DOHH2 (cell line): ENCODE results near the gene CEP41.

Experiments used
- H3F3A ChIP-seq: fragments of 200-600 bp; sonication (generic), shearing (Covaris generic); 2 replicates; pipeline ENCODE4 v1.6.0; 2016; ENCODE audit warnings: antibody characterized with exemption, mild to moderate bottlenecking; ENCODE audit not compliant: control insufficient read depth, insufficient read depth
- H3K27ac ChIP-seq: fragments of 200-600 bp; sonication (generic); 2 replicates; pipeline ENCODE4 v1.5.1; 2014; ENCODE audit warnings: low read depth, mild to moderate bottlenecking, low read length, moderate library complexity
- H3K27me3 ChIP-seq: fragments of 200-600 bp; sonication (generic); 2 replicates; pipeline ENCODE4 v1.6.1; 2014; ENCODE audit warnings: mild to moderate bottlenecking, low read length, mixed read lengths; ENCODE audit not compliant: control insufficient read depth
- H3K36me3 ChIP-seq: fragments of 200-600 bp; sonication (generic); 2 replicates; pipeline ENCODE4 v1.6.1; 2014; ENCODE audit warnings: mild to moderate bottlenecking, low read length, moderate library complexity, mixed read lengths; ENCODE audit not compliant: control insufficient read depth
- H3K4me1 ChIP-seq: fragments of 200-600 bp; sonication (generic); 2 replicates; pipeline ENCODE4 v1.6.1; 2014; ENCODE audit warnings: mild to moderate bottlenecking, low read length, mixed read lengths; ENCODE audit not compliant: control insufficient read depth
- H3K4me2 ChIP-seq: fragments of 200-600 bp; sonication (generic); 2 replicates; pipeline ENCODE4 v1.6.0; 2014; ENCODE audit warnings: mild to moderate bottlenecking, low read length, moderate library complexity
- H3K4me3 ChIP-seq: fragments of 200-600 bp; sonication (generic); 2 replicates; pipeline ENCODE4 v1.5.1; 2014; ENCODE audit warnings: mild to moderate bottlenecking, low read length, mixed read lengths
- H3K79me2 ChIP-seq: fragments of 200-600 bp; sonication (generic); 2 replicates; pipeline ENCODE4 v1.6.1; 2014; ENCODE audit warnings: mild to moderate bottlenecking, low read length, mixed read lengths; ENCODE audit not compliant: control insufficient read depth
- H3K9me2 ChIP-seq: fragments of 200-600 bp; sonication (generic); replicated peaks from 2 replicates; pipeline ENCODE4 v1.6.1; 2014; ENCODE audit warnings: mild to moderate bottlenecking, low read length, mixed read lengths; ENCODE audit not compliant: control insufficient read depth
- H3K9me3 ChIP-seq: fragments of 200-600 bp; sonication (generic); 2 replicates; pipeline ENCODE4 v1.6.1; 2014; ENCODE audit warnings: antibody characterized with exemption, low read length, mixed read lengths; ENCODE audit not compliant: control insufficient read depth, insufficient read depth
- H4K20me1 ChIP-seq: fragments of 200-600 bp; sonication (generic); 2 replicates; pipeline ENCODE4 v1.6.0; 2014; ENCODE audit warnings: low read depth, mild to moderate bottlenecking, antibody characterized with exemption, low read length, moderate library complexity; ENCODE audit not compliant: control insufficient read depth, insufficient read depth
- CTCF ChIP-seq: fragments of 200-600 bp; sonication (generic); IDR thresholded peaks from one replicate; pipeline ENCODE4 v1.5.1; 2014; ENCODE audit warnings: antibody characterized with exemption, mild to moderate bottlenecking, low read depth, low read length; ENCODE audit not compliant: poor library complexity, severe bottlenecking
- EZH2phosphoT487 ChIP-seq: fragments of 200-600 bp; sonication (generic); IDR thresholded peaks from 2 replicates; pipeline ENCODE4 v1.6.1; 2017; ENCODE audit warnings: borderline replicate concordance, mild to moderate bottlenecking, antibody characterized with exemption, low read length, moderate library complexity, mixed read lengths

The CEP41 gene

DNA sequence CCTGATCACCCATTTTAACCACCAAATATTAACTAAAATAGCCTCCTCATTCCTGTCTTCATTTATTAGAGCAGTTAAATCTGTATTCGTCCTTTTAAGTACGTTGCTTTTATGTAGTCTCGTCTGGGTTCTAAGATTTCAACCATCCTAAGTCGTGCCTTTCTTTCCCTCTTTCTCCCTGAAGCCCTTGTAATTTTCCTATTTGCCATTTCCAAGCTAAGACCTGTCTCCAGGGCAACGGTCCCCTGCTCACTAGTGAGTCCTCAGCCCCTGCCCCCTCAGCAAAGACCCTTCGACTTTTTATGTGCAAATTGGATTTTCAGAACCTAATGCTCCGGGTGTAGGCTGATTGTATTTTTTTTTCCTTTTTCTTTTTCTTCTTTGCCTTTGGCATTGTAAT is 35.0 kb upstream of the CEP41 start:
- Histone ChIP-seq H3K36me3 (no peaks in the 10 kb centered on the region), H3K27ac (no peak overlapping the region), H3K9me3 (no peaks in the 10 kb centered on the region), H3K79me2 (no peaks in the 10 kb centered on the region), H3F3A (no peaks in the 10 kb centered on the region), H3K4me2 (no peak overlapping the region), H3K27me3 (0 out of 2 replicates have a peak, but pooled peaks cover 3% of the 10 kb centered on the region), H3K9me2 (no peaks in the 10 kb centered on the region), H3K4me3 (no peak overlapping the region), H4K20me1 (no peaks in the 10 kb centered on the region), H3K4me1 (peaks cover 15% of the 10 kb centered on the region)
- TF ChIP-seq CTCF, result no peak
- TF ChIP-seq EZH2phosphoT487, result no peak

DNA sequence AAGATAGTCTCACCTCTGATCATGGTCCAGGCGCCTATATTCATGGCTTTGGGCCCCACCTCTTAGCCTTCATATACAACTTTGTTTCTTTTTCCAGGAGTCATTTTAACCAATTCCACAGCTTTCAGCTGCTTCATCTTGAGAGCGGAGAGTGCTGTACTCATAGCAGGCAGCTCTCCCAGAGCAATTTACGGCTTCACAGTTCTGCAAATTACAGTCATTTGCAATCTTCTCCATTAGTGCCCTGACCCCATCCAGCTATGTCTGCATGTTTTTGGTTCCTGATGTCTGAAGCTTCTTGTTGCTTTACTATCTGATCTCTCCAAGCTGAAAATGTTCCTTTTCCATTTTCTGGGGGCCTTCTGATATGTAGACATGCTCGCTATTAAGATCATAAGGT is 33.1 kb upstream of the CEP41 start:
- Histone ChIP-seq H3K79me2 (no peaks in the 10 kb centered on the region), H3K4me1 (peaks cover 15% of the 10 kb centered on the region), H3K4me3 (no peak overlapping the region), H3K9me2 (no peaks in the 10 kb centered on the region), H4K20me1 (no peaks in the 10 kb centered on the region), H3K9me3 (no peaks in the 10 kb centered on the region), H3K27ac (no peak overlapping the region), H3F3A (no peaks in the 10 kb centered on the region), H3K27me3 (peaks cover 7% of the 10 kb centered on the region; the same call in 1 of the 2 replicates), H3K4me2 (peak overlapping the region; percentile 49; the same call in 1 of the 2 replicates), H3K36me3 (no peaks in the 10 kb centered on the region)
- TF ChIP-seq CTCF (no peak), EZH2phosphoT487 (no peak)

DNA sequence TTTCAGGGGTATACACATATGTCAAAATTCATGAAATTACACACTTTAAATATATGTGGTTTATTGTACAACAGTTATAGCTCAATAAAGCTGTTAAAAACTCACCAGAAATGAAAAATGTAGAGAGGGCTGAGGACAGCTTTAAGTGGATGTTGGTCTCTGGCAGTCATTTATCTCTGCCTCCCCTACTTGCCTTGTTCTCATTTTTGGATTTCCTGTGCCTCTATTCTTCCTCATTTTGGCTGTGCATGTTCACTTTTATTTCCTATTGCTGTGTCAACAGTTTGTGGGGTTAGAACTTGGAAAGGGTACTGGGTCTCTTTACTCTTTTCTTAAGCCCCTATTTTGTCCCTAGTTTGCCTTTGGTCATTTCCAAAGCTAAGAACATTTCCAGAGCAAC is 32.5 kb upstream of the CEP41 start:
- no peaks in the 10 kb centered on the region for H3K9me3 ChIP-seq
- TF ChIP-seq EZH2phosphoT487, result no peak
- no peak for TF ChIP-seq CTCF
- no peaks in the 10 kb centered on the region for H3K36me3 ChIP-seq
- H3K4me3 ChIP-seq, result peak overlapping the region; percentile 20
- H3F3A ChIP-seq, result no peaks in the 10 kb centered on the region
- H4K20me1 ChIP-seq, result no peaks in the 10 kb centered on the region
- peaks cover 15% of the 10 kb centered on the region for H3K4me1 ChIP-seq
- no peak overlapping the region for H3K27ac ChIP-seq
- no peaks in the 10 kb centered on the region for H3K9me2 ChIP-seq
- H3K4me2 ChIP-seq, result peak overlapping the region; percentile 49
- peaks cover 9% of the 10 kb centered on the region for H3K27me3 ChIP-seq
- H3K79me2 ChIP-seq, result no peaks in the 10 kb centered on the region

DNA sequence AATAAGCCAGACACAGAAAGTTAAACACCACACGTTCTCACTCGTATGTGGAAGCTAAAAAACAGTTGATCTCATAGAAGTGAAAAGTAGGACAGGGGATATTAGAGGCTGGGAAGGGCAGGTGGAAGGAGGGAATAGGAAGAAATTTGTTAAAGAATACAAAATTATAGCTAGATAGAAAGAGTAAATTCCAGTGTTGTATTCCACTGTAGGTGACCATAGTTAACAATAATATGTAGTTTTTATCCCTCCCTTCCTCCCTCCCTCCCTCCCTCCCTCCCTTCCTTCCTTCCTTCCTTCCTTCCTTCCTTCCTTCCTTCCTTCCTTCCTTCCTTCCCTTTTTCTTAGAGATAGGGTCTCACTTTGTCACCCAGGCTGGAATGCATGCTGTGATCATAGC is 31.2 kb upstream of the CEP41 start:
- Histone ChIP-seq H3K4me2 (no peak overlapping the region), H3F3A (no peaks in the 10 kb centered on the region), H3K27me3 (peaks cover 16% of the 10 kb centered on the region), H3K79me2 (no peaks in the 10 kb centered on the region), H3K36me3 (no peaks in the 10 kb centered on the region), H3K4me3 (no peak overlapping the region), H4K20me1 (no peaks in the 10 kb centered on the region), H3K27ac (no peak overlapping the region), H3K4me1 (peaks cover 15% of the 10 kb centered on the region), H3K9me3 (no peaks in the 10 kb centered on the region), H3K9me2 (no peaks in the 10 kb centered on the region)
- TF ChIP-seq CTCF (no peak), EZH2phosphoT487 (no peak)
